ENCODE results near the gene ATXN1.

Gene ATXN1

DNA sequence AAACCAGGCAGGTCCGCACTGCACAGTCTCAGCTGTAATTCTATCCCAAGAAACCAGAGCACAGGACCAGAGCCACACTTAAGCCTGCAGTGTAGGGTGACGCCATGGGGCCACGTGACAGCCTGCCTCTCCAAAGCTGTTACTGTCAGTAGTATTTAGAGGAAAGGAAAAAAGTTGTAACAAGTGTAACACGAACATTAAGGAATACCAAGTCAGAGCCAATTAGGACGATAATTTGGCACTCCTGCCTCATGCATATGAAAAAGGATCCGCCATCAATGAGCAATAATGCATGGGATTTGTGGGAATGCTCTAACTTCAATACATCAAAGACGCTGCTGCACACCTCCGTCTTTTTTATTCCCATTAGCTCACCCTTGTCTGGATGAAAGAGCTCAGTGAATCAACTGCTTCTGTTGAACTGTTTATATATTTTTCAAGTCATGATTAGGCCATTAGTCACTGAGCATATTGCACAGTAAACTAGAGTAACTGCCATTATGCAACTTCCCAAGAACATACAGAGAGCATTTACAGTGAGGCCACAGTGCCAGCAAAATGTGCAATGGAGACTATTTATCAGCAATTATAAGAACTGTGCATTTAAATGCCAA is 79.9 kb downstream of the ATXN1 start (continued):
- TF ChIP-seq ZFP69B (tag by site-specific recombination; IDR thresholded peaks at IDR 0.05): 0 out of 2 replicates have a peak, but pooled peaks have one; percentile 23
- TF ChIP-seq ZNF148 (tag by site-specific recombination; IDR thresholded peaks at IDR 0.05; ENCODE audit: borderline replicate concordance): no peak
- TF ChIP-seq ZNF404 (tag by site-specific recombination; IDR thresholded peaks at IDR 0.05): no peak
- peak; percentile 96 for TF ChIP-seq FEZF1 (tag by site-specific recombination; IDR thresholded peaks at IDR 0.05)
- peak; percentile 95 for TF ChIP-seq ZNF600 (tag by site-specific recombination; IDR thresholded peaks at IDR 0.05)
- no peak for TF ChIP-seq GLIS2 (tag by site-specific recombination; IDR thresholded peaks at IDR 0.05)
- TF ChIP-seq, protein P1, sequence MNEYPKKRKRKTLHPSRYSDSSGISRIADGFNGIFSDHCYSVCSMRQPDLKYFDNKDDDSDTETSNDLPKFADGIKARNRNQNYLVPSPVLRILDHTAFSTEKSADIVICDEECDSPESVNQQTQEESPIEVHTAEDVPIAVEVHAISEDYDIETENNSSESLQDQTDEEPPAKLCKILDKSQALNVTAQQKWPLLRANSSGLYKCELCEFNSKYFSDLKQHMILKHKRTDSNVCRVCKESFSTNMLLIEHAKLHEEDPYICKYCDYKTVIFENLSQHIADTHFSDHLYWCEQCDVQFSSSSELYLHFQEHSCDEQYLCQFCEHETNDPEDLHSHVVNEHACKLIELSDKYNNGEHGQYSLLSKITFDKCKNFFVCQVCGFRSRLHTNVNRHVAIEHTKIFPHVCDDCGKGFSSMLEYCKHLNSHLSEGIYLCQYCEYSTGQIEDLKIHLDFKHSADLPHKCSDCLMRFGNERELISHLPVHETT (tag by site-specific recombination; IDR thresholded peaks at IDR 0.05): peak; percentile 76; the same call in 1 of the 2 replicates
- TF ChIP-seq ZNF677 (tag by site-specific recombination; IDR thresholded peaks at IDR 0.05): no peak
- peak; percentile 59; the same call in 1 of the 2 replicates for TF ChIP-seq TCF7L2 (IDR thresholded peaks at IDR 0.05; ENCODE audit: borderline replicate concordance, low read depth, low read length)
- TF ChIP-seq, protein P2, sequence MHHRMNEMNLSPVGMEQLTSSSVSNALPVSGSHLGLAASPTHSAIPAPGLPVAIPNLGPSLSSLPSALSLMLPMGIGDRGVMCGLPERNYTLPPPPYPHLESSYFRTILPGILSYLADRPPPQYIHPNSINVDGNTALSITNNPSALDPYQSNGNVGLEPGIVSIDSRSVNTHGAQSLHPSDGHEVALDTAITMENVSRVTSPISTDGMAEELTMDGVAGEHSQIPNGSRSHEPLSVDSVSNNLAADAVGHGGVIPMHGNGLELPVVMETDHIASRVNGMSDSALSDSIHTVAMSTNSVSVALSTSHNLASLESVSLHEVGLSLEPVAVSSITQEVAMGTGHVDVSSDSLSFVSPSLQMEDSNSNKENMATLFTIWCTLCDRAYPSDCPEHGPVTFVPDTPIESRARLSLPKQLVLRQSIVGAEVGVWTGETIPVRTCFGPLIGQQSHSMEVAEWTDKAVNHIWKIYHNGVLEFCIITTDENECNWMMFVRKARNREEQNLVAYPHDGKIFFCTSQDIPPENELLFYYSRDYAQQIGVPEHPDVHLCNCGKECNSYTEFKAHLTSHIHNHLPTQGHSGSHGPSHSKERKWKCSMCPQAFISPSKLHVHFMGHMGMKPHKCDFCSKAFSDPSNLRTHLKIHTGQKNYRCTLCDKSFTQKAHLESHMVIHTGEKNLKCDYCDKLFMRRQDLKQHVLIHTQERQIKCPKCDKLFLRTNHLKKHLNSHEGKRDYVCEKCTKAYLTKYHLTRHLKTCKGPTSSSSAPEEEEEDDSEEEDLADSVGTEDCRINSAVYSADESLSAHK (tag by site-specific recombination; IDR thresholded peaks at IDR 0.05): 0 out of 2 replicates have a peak, but pooled peaks have one; percentile 70

DNA sequence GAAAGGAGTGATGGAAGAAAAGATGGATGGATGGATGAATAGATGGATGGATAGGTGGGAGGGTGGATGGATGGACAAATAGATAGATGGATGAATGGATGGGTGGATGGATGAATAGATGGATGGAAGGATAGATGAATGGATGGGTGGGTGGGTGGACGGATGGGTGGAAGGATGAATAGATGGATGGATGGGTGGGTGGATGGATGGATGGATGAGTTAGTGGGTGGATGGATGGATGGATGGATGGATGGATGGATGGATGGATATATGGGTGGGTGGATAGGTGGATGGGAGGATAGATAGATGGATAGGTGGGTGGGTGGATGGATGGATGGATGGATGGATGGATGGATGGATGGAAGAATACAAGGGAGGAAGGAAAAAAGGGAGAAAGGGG is 82.2 kb downstream of the ATXN1 start:
- peaks cover 29% of the 10 kb centered on the region for H3K4me1 ChIP-seq (ENCODE audit: control insufficient read depth, insufficient read depth, low read length)
- H3K36me3 ChIP-seq (ENCODE audit: control insufficient read depth in 2 of 2, insufficient read depth in 1 of 2, low read length in 2 of 2): no peaks in the 10 kb centered on the region; a peak in 1 of 3 replicates
- CTCF ChIA-PET: no interaction called here
- H3K9me3 ChIP-seq (ENCODE audit: control insufficient read depth, insufficient read depth, low read depth, low read length): no peaks in the 10 kb centered on the region
- no peak overlapping the region for H3K27ac ChIP-seq (ENCODE audit: extremely low read depth, low read depth, low read length)
- POLR2A ChIA-PET: no interaction called here
- TF ChIP-seq ZNF747 (tag by site-specific recombination; IDR thresholded peaks at IDR 0.05): 0 out of 2 replicates have a peak, but pooled peaks have one; percentile 57
- no peak for TF ChIP-seq ZNF776 (tag by site-specific recombination; IDR thresholded peaks at IDR 0.05; ENCODE audit: borderline replicate concordance)
- peak; percentile 90 for TF ChIP-seq EGR2 (tag by site-specific recombination; IDR thresholded peaks at IDR 0.05; ENCODE audit: low read depth)
- peak; percentile 100 for TF ChIP-seq ZNF366 (tag by site-specific recombination; conservative IDR thresholded peaks at IDR 0.05)
- TF ChIP-seq ZSCAN18 (tag by site-specific recombination; IDR thresholded peaks at IDR 0.05): 0 out of 2 replicates have a peak, but pooled peaks have one; percentile 73
- TF ChIP-seq ZFHX2 (tag by site-specific recombination; conservative IDR thresholded peaks at IDR 0.05): peak; percentile 77
- TF ChIP-seq ZNF292 (tag by site-specific recombination; IDR thresholded peaks at IDR 0.05; ENCODE audit: borderline replicate concordance, low read depth): no peak
- TF ChIP-seq ZEB2 (tag by site-specific recombination; IDR thresholded peaks at IDR 0.05): no peak
- no peak for TF ChIP-seq ZNF521 (tag by site-specific recombination; IDR thresholded peaks at IDR 0.05)
- no peak for TF ChIP-seq ZNF184 (tag by site-specific recombination; IDR thresholded peaks at IDR 0.05)
- TF ChIP-seq ZBTB17 (tag by site-specific recombination; IDR thresholded peaks at IDR 0.05): peak; percentile 93
- no peak for TF ChIP-seq ZBTB21 (tag by site-specific recombination; IDR thresholded peaks at IDR 0.05)
- no peak for TF ChIP-seq ZNF350 (tag by site-specific recombination; IDR thresholded peaks at IDR 0.05)
- no peak for TF ChIP-seq ZNF37A (tag by site-specific recombination; IDR thresholded peaks at IDR 0.05)
- TF ChIP-seq ZNF623 (tag by site-specific recombination; IDR thresholded peaks at IDR 0.05): no peak
- no peak for TF ChIP-seq YY1 (tag by site-specific recombination; IDR thresholded peaks at IDR 0.05)
- no peak for TF ChIP-seq TCF7L2 (IDR thresholded peaks at IDR 0.05; ENCODE audit: borderline replicate concordance, low read depth, low read length)
- H3K4me3 ChIP-seq (ENCODE audit: low read depth, low read length): no peak overlapping the region
